ENCODE results near the gene CLIC4.

The CLIC4 gene

DNA sequence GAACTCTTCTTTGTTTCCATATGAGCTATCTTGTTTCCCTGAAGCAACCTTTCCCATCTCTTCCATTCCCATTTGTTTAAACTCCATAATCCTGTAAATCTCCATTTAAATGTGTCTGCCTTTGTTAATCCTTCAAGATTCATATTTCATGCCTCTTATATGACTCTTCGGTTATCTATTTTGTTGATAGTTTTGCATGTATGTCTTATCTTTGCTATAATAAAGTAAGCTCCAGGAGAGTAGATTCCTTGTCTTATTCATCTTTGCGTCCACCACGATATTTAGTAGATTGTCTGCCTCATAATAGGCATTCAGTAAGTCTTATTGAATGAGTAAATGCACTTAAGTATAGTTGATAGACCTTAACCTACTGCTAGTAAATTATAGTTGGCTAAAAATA is 18.4 kb downstream of the CLIC4 start:
- Histone ChIP-seq H3K27me3 (no peaks in the 10 kb centered on the region), H3K4me1 (ENCODE audit: control insufficient read depth in 1 of 2, insufficient read depth in 1 of 2, low read depth in 1 of 2, low read length in 1 of 2) (peaks cover 13% of the 10 kb centered on the region in 2 experiments), H3K4me3 (ENCODE audit: low read depth in 1 of 2, low read length in 1 of 2) (no peak overlapping the region), H3K9me3 (no peaks in the 10 kb centered on the region), H3K36me3 (no peaks in the 10 kb centered on the region), H3K27ac (no peak overlapping the region)
- TF ChIP-seq CTCF (IDR thresholded peaks at IDR 0.05) = no peak

DNA sequence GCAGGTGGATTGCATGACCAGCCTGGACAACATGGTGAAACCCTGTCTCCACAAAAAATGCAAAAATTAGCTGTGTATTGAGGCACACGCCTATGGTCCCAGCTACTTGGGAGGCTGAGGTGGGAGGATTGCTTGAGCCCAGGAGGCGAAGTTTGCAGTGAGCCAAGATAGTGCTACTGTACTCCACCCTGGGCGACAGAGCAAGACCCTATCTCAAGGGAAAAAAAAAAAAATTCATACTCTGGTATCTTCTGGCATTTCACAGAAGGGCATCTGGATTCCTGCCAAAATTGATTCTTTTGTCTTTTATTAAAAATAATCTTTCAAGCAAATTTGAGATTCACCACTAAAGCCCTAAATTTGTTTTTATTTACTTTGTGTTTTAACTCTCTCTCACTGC is 19.2 kb downstream of the CLIC4 start:
- Histone ChIP-seq H3K4me3 (ENCODE audit: low read depth in 1 of 2, low read length in 1 of 2) (no peak overlapping the region), H3K9me3 (no peaks in the 10 kb centered on the region), H3K36me3 (no peaks in the 10 kb centered on the region), H3K4me1 (ENCODE audit: control insufficient read depth in 1 of 2, insufficient read depth in 1 of 2, low read depth in 1 of 2, low read length in 1 of 2) (peaks cover 13% of the 10 kb centered on the region in 2 experiments), H3K27me3 (no peaks in the 10 kb centered on the region), H3K27ac (no peak overlapping the region)
- no peak for TF ChIP-seq CTCF (IDR thresholded peaks at IDR 0.05)

DNA sequence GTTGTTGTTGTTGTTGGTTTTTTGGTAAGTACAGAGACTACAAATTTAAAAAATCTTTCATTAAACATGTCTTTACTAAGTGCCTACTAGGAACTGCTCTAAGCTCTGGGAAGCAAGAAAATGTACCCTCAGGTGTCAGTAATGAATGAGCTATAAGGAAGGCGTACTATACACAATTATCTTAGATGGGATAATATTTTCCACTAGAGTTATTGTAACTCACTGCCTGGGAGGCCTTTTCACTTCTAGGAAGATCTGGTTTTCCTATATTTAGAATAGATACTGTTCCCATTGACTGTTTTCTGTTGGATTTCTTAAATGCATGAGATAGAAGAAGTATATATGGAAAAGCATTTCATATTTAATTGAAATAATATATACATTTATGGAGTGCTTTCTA is 19.6 kb downstream of the CLIC4 start:
- H3K27ac ChIP-seq = no peak overlapping the region
- no peak for TF ChIP-seq CTCF (IDR thresholded peaks at IDR 0.05)
- no peaks in the 10 kb centered on the region for H3K9me3 ChIP-seq
- H3K4me1 ChIP-seq (ENCODE audit: control insufficient read depth in 1 of 2, insufficient read depth in 1 of 2, low read depth in 1 of 2, low read length in 1 of 2) = peaks cover 13% of the 10 kb centered on the region in 2 experiments
- no peaks in the 10 kb centered on the region for H3K36me3 ChIP-seq
- H3K27me3 ChIP-seq = no peaks in the 10 kb centered on the region
- no peak overlapping the region for H3K4me3 ChIP-seq (ENCODE audit: low read depth in 1 of 2, low read length in 1 of 2)

DNA sequence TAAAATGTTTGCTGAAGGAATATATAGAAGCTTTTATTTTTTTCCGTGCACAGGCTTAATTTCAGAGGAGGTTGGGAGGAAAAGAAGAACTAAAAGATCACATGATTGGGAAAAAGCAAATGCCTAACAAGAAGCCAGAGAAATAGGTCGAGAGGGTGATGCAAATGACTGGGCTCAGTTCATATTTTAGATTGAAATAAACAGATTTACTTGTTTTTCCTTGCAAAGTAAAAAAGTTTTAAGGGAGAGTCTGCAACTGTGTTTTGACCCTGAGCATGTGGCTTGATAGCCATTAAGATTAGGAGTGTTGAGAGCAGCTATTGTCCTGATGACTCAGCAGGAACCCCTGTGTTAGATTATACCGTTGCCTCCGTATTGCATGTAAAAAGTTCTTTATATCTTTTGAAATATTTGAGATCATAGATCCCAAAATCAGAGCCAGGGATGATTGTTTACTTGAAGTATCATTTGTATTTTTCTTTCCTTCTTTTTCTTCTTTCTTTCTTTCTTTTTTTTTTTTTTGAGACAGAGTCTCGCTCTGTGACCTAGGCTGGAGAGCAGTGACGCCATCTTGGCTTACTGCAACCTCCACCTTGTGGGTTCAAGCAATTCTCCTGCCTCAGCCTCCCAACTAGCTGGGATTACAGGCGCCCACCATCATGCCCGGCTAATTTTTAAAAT is 20.2 kb downstream of the CLIC4 start:
- Histone ChIP-seq H3K36me3 (no peaks in the 10 kb centered on the region), H3K27ac (no peak overlapping the region), H3K27me3 (no peaks in the 10 kb centered on the region), H3K9me3 (no peaks in the 10 kb centered on the region), H3K4me1 (ENCODE audit: control insufficient read depth in 1 of 2, insufficient read depth in 1 of 2, low read depth in 1 of 2, low read length in 1 of 2) (peaks cover 13 to 17% of the 10 kb centered on the region in 2 experiments), H3K4me3 (ENCODE audit: low read depth in 1 of 2, low read length in 1 of 2) (no peak overlapping the region)
- TF ChIP-seq CTCF (IDR thresholded peaks at IDR 0.05) = no peak

- Histone ChIP-seq H3K9me3 (no peaks in the 10 kb centered on the region), H3K36me3 (no peaks in the 10 kb centered on the region), H3K27ac (no peak overlapping the region), H3K27me3 (no peaks in the 10 kb centered on the region), H3K4me1 (ENCODE audit: control insufficient read depth in 1 of 2, insufficient read depth in 1 of 2, low read depth in 1 of 2, low read length in 1 of 2) (peaks cover 8 to 15% of the 10 kb centered on the region in 2 experiments), H3K4me3 (ENCODE audit: low read depth in 1 of 2, low read length in 1 of 2) (no peak overlapping the region)
- no peak for TF ChIP-seq CTCF (IDR thresholded peaks at IDR 0.05)
These were observed 22.1 kb downstream of the CLIC4 start for GRCh38 chr1:24767351-24767750.

All from neutrophil (primary cell).